ENCODE results near the gene AKTIP.

DNA sequence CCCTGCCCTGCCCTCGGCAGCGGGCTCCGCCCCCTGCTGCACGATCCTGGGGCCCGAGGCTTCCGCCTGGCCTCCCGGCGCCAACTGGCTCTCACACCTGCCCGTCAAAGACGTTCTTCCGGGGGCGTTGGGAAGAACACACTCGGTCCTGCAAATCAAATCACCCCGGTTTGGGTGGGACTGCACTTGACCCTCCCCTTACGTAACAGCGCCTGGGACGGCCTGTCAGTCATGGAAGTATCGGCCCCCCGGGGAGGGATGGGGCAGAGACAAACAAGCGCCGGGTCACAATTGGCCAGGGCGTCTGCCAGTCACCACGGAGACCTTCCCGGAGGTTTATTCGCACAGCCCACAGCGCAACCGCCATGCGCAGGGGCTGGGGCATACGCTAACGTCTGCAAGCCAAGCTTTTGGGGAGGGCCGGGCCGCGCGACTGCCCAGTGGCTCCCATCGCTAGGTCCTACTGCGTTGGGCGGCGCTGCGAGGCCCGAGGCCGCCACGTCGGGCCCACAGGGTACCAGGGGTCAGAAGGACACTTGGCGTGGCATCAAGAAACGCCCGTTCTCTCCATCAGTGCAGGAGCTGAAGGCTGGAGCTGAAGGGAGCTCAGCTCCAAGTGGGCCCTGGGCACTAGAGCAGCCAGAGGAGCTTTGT lies 388 bp upstream of the AKTIP start:
- TF ChIP-seq CTCF (IDR thresholded peaks at IDR 0.05), result no peak
- TF ChIP-seq ZFX (IDR thresholded peaks at IDR 0.05; ENCODE audit: borderline replicate concordance), result no peak
